GM12874 (cell line): Measurements from ENCODE around the gene EDARADD.

Source experiments
- TF ChIP-seq, protein P1 (sequence below): IDR thresholded peaks from 2 replicates; pipeline ENCODE4 v1.5.1; 2011; ENCODE audit warnings: low read depth, mild to moderate bottlenecking, control low read depth, low read length, moderate library complexity; ENCODE audit not compliant: insufficient read depth

EDARADD gene

DNA sequence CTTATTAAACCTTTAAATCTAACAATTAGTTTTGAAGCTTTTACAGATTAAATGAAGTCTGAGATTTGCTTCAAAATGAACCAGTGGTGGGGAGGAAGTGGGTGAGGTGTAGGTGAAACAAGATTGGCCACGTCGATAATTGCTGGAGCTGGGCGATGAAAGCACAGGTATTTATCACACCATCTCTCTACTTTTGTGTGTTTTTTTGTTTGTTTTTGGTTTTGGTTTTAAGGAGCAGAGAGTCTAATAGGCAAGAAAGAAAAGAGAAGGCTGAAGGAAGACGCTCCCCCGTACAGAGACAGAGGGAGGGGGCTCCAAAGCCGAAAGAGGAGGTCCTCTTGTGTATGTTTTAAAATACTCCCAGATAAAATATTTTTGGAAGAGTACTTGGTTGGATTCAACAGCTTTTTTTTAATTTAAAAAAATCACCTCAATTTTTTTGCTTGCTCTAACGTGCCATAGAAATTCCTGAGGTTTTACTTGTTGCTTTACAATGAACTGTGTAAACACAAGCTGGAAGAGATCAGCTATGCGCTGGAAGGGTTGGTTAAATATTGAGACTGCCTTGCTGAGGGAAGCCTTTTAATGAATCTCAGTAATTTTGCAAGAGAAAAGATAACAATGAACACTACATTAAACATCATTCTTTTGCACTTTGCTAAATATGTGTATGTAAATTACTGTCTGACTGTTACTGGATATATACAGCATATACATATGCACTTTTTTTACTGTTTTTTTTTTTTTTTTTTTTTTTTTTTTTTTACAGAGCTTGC, 123.0 kb downstream of the EDARADD start:
- TF ChIP-seq, protein P1, sequence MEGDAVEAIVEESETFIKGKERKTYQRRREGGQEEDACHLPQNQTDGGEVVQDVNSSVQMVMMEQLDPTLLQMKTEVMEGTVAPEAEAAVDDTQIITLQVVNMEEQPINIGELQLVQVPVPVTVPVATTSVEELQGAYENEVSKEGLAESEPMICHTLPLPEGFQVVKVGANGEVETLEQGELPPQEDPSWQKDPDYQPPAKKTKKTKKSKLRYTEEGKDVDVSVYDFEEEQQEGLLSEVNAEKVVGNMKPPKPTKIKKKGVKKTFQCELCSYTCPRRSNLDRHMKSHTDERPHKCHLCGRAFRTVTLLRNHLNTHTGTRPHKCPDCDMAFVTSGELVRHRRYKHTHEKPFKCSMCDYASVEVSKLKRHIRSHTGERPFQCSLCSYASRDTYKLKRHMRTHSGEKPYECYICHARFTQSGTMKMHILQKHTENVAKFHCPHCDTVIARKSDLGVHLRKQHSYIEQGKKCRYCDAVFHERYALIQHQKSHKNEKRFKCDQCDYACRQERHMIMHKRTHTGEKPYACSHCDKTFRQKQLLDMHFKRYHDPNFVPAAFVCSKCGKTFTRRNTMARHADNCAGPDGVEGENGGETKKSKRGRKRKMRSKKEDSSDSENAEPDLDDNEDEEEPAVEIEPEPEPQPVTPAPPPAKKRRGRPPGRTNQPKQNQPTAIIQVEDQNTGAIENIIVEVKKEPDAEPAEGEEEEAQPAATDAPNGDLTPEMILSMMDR, result no peak

DNA sequence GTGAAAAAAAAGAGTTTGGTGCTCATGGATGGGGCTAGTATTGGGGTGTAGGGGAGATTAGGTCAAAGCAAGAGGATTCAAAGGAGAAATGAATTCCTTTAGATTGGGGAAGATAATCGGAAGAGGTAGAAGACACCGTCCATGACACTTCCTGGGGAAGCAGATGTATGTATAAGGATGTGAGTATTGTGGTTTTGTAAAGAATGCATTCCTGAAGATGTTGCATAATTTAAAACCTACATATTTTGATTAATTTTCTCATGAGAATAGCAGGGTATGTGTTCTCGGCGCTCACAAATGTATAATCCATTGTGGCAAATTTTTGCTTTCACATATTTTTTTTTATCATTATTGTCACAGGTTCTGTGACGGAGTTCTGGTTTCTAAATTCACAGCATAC, 124.2 kb downstream of the EDARADD start:
- TF ChIP-seq, protein P1, result no peak

DNA sequence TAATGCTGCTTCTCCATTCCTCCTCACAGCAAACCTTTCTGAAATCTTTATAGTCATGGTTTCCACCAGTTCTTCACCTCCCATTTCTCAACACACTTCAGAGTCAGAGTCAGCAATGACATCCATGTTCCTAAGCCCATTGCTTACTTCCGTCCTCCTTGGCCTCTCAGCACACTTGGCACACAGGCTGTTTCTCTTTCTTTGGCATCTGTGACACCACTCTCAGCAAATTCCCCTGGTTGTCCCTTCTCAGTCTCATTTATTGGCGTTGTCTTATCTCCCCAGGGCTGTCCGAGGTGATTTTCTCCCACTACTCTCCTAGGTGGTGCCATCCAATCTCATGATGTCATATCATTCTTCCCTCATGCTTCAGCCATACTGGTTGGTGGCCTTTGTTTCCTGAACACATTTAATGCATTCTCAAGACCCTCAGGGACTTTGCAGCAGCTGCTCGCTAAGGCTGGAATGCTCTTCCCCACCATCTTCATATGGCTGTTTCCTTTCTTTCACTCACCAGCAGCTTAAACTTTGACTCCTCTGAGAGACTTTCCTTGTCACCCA, 126.4 kb downstream of the EDARADD start:
- TF ChIP-seq, protein P1, result no peak

DNA sequence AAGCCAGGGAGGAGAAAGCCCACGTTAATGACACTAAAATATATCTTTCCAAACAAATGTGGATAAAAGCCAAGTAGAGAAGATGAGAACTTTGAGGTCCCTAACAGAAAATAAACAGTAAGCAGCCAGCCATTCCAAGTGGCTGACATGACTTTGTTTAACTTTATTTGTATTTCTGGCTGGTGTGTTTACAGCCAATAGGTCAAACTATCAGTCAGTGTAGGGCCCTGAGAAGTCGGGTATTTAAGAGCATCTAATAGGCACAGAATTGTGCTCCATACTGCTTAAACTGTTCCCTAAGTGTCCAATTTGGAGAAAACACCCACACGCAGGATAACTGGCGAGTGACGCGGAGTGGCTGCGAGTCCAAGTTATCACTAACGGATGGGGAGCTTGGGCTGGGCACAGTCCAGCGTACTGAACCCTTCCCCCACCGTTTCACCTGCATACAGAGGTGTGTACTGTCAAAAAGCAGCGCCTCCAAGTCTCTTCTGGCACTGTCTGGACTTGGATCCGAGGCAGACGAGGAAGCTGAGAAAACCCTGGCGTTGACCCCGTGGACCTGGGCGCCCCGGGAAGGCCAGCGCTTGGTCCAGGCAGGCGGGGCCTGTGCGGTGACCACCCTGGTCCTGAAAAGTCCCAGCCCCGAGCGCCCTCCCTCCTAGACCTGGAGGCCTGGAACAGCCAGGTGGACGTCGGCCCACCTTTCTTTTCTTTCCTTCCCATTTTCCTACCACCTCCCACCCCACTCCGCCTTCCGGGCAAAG, 129.0 kb downstream of the EDARADD start:
- TF ChIP-seq, protein P1, result no peak

GRCh38 chr1:236523704-236524141, 129.6 kb downstream of the EDARADD start, which contains the start of gene LGALS8:
LGALS8 (plus strand) TSS chr1:236523982; CDS start chr1:236526071, 2,089 bp downstream.
- TF ChIP-seq, protein P1, result no peak

DNA sequence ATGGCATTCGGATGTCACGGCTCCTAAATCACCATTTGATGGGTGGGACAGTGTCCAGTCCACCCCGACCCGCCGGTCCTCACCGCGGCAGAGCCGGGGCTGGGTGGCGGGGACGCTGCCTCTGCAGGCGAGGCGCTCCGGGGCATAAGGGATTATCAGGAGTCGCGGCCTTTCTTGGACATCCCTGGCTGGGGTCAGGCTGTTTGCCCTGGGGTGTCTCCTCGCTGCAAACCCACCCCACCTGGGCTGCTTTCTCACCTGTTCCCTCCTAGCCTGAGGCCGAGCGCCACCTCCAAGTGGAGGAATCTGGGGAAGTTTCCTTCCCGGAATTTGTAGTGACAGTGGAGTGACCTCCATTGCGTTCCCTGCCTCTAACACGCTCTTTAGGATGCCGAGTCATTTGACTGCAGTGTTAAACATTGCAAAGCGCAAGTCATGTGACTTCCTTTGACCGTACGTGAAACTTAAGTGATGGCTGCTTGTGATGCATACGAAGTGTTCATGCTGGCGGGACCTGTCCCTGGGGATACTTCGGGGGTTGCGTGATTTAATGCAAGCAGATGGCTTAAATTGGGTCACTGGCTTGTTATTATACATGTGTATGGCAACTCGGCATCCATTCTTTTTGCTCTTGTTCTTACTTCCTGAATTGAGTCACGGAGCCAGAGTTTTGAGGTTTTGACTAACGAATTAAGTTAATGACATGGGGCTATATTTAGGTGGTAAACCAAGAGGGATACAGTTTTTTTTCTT, 130.2 kb downstream of the EDARADD start:
- TF ChIP-seq, protein P1, result no peak

- TF ChIP-seq, protein P1, result no peak
Measured at GRCh38 chr1:236524895-236525184, 130.8 kb downstream of the EDARADD start.
